Upper lobe of left lung (tissue), 4 donors: ENCODE measurements around the gene SLAMF7.

Experiments
- CTCF ChIP-seq, 6 experiments: fragments of 450-650 bp in 4 of 6; fragments of 200-600 bp in 2 of 6; sonication (generic) in 2 of 6; IDR thresholded peaks; one replicate each; pipeline ENCODE4 v1.5.1; 2016 to 2019; ENCODE audit warnings: antibody characterized with exemption in 6 of 6
- EP300 ChIP-seq, 4 donors: sonication (generic); formaldehyde crosslinking; IDR thresholded peaks; one replicate each; pipeline ENCODE4 v1.5.1; 2017; ENCODE audit warnings: antibody characterized with exemption in 4 of 4, control low read depth in 2 of 4
- POLR2A ChIP-seq, 4 donors: fragments of 450-650 bp; IDR thresholded peaks; one replicate each; pipeline ENCODE4 v1.5.1; 2016 to 2017; ENCODE audit warnings: antibody characterized with exemption in 4 of 4, mild to moderate bottlenecking in 2 of 4
- POLR2AphosphoS5 ChIP-seq, 2 donors: sonication (generic); formaldehyde crosslinking; IDR thresholded peaks; one replicate each; pipeline ENCODE4 v1.5.1; 2017; ENCODE audit warnings: antibody characterized with exemption in 2 of 2

- TF ChIP-seq CTCF (IDR thresholded peaks at IDR 0.05) (no peak), POLR2A (IDR thresholded peaks at IDR 0.05) (no peak), EP300 (IDR thresholded peaks at IDR 0.05) (no peak), POLR2AphosphoS5 (IDR thresholded peaks at IDR 0.05) (no peak)
Measured at GRCh38 chr1:160731990-160732389, 7.1 kb upstream of the SLAMF7 start.
